Measurements from ENCODE around the gene CDK14. TPM values are rescaled to one million over a fixed set of nuclear protein-coding genes. Genes with fewer than 3 reads are reported as not detected.

CDK14 gene
- total and polyA plus RNA-seq, 2 donors (not counting 1 experiment from before 2014, with no cell fraction given), result 42.1 to 167 TPM

DNA sequence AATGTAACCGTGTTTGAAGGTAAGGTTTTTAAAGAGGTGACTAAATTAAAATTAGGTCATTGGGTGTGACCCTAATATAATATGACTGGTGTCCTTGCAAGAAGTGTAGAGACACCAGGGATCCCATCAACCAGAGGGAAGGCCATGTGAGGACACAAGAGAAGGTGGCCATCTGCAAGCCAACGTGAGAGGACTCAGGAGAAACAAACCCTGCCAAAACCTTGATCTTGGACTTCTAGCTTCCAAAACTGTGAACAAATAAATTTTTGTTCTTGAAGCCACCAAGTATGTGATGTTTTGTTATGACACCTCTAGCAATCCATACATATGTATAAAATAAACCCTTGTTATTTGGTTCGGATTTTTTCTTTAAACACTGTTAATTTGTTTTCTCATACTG, 144.3 kb downstream of the CDK14 start:
- H3K4me3 Mint-ChIP-seq, result peak overlapping the region; percentile 12
- TF ChIP-seq CTCF (IDR thresholded peaks at IDR 0.05) (no peak), EZH2 (IDR thresholded peaks at IDR 0.05; ENCODE audit: borderline replicate concordance, insufficient read depth, low read depth, low read length, poor library complexity, severe bottlenecking) (no peak)
- no peak for ATAC-seq (ENCODE audit: low read depth)
- Histone ChIP-seq H3K79me2 (ENCODE audit: control insufficient read depth, insufficient read depth, low read length) (peaks cover 86% of the 10 kb centered on the region), H3K27ac (ENCODE audit: low read length in 2 of 2) (peak overlapping the region; percentile 19 to 91), H3K9me3 (ENCODE audit: control extremely low read depth in 1 of 3, control insufficient read depth in 2 of 3, insufficient read depth in 1 of 3, low read length in 2 of 3) (peaks cover 0 to 8% (median 0%) of the 10 kb centered on the region in 3 donors), H2AFZ (ENCODE audit: insufficient read depth, low read depth, low read length, poor library complexity, severe bottlenecking) (no peak overlapping the region), H3K4me3 (ENCODE audit: control extremely low read depth in 1 of 5, extremely low read depth in 1 of 5, insufficient read depth in 1 of 5, low read depth in 2 of 5, low read length in 4 of 5) (no peak overlapping the region), H3K36me3 (replicated peaks in 1 of 2; ENCODE audit: control extremely low read depth in 1 of 2, control insufficient read depth in 1 of 2, extremely low read depth in 1 of 2, insufficient read depth in 2 of 2, low read length in 1 of 2) (peaks cover 3 to 7% of the 10 kb centered on the region in 2 experiments), H3K9ac (ENCODE audit: low read length) (no peak overlapping the region), H3K4me1 (ENCODE audit: control insufficient read depth in 2 of 2, insufficient read depth in 2 of 2, low read length in 2 of 2) (peaks cover 50 to 57% of the 10 kb centered on the region in 2 donors), H4K20me1 (ENCODE audit: control insufficient read depth, insufficient read depth, low read length, poor library complexity, severe bottlenecking) (no peaks in the 10 kb centered on the region), H3K4me2 (replicated peaks; ENCODE audit: low read depth, low read length, poor library complexity, severe bottlenecking) (peak overlapping the region; percentile 27), H3K27me3 (replicated peaks in 1 of 4; ENCODE audit: control extremely low read depth in 1 of 4, control insufficient read depth in 3 of 4, insufficient read depth in 4 of 4, low read length in 3 of 4) (no peaks in the 10 kb centered on the region)
- peak overlapping the region; percentile 70 for H3K27ac Mint-ChIP-seq
- no peaks in the 10 kb centered on the region for H3K27me3 Mint-ChIP-seq
- no peak for DNase-seq
- intact Hi-C loops (cut with micrococcal nuclease), result no loop called here
- peaks cover 52% of the 10 kb centered on the region for H3K4me1 Mint-ChIP-seq
- H3K9me3 Mint-ChIP-seq (ENCODE audit: insufficient read depth), result no peaks in the 10 kb centered on the region
- ChIA-PET POLR2A (no interaction called here), CTCF (no interaction called here)
- 83% methylated on average over 2 of the region's 3 CpGs for WGBS (ENCODE audit: insufficient coverage)

DNA sequence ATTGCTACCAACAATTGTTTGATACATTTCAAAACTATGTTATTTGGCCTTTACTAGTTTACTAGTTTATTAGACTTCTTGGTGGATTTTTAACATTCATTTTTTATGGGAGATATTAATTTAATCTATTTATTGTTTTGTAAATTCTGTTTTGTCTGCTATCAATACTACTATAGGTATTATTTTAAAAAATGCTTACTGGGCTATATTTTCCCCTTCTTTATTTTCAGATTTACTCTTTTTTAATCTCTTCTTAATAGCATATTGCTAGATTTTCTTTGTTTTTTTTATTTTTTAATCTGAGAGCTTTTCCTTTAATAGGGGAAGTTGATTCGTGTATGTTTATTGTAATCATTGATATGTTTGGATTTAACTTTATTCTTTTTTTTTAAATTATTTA, 147.5 kb downstream of the CDK14 start:
- H3K4me3 ChIP-seq (ENCODE audit: control extremely low read depth in 1 of 5, extremely low read depth in 1 of 5, insufficient read depth in 1 of 5, low read depth in 2 of 5, low read length in 4 of 5), result no peak overlapping the region
- H3K4me2 ChIP-seq (replicated peaks; ENCODE audit: low read depth, low read length, poor library complexity, severe bottlenecking), result no peak overlapping the region
- intact Hi-C loops (cut with micrococcal nuclease), result no loop called here
- no peak overlapping the region for H3K9ac ChIP-seq (ENCODE audit: low read length)
- no peak for DNase-seq
- Mint-ChIP-seq H3K4me3 (no peak overlapping the region), H3K27ac (no peak overlapping the region), H3K9me3 (ENCODE audit: insufficient read depth) (no peaks in the 10 kb centered on the region), H3K4me1 (peaks cover 46% of the 10 kb centered on the region), H3K27me3 (no peaks in the 10 kb centered on the region)
- no peaks in the 10 kb centered on the region for H4K20me1 ChIP-seq (ENCODE audit: control insufficient read depth, insufficient read depth, low read length, poor library complexity, severe bottlenecking)
- ChIA-PET POLR2A (no interaction called here), CTCF (no interaction called here)
- H3K4me1 ChIP-seq (ENCODE audit: control insufficient read depth in 2 of 2, insufficient read depth in 2 of 2, low read length in 2 of 2), result peaks cover 19 to 26% of the 10 kb centered on the region in 2 donors
- H2AFZ ChIP-seq (ENCODE audit: insufficient read depth, low read depth, low read length, poor library complexity, severe bottlenecking), result no peak overlapping the region
- no CpG with 5 or more reads among the region's 1 CpG for WGBS (ENCODE audit: insufficient coverage)
- no peak for ATAC-seq (ENCODE audit: low read depth)
- TF ChIP-seq CTCF (IDR thresholded peaks at IDR 0.05) (no peak), EZH2 (IDR thresholded peaks at IDR 0.05; ENCODE audit: borderline replicate concordance, insufficient read depth, low read depth, low read length, poor library complexity, severe bottlenecking) (no peak)
- no peak overlapping the region for H3K27ac ChIP-seq (ENCODE audit: low read length in 2 of 2)
- H3K79me2 ChIP-seq (ENCODE audit: control insufficient read depth, insufficient read depth, low read length), result peaks cover 85% of the 10 kb centered on the region
- H3K36me3 ChIP-seq (replicated peaks in 1 of 2; ENCODE audit: control extremely low read depth in 1 of 2, control insufficient read depth in 1 of 2, extremely low read depth in 1 of 2, insufficient read depth in 2 of 2, low read length in 1 of 2), result peaks cover 1 to 2% of the 10 kb centered on the region in 2 experiments
- H3K9me3 ChIP-seq (ENCODE audit: control extremely low read depth in 1 of 3, control insufficient read depth in 2 of 3, insufficient read depth in 1 of 3, low read length in 2 of 3), result no peaks in the 10 kb centered on the region
- no peaks in the 10 kb centered on the region for H3K27me3 ChIP-seq (replicated peaks in 1 of 4; ENCODE audit: control extremely low read depth in 1 of 4, control insufficient read depth in 3 of 4, insufficient read depth in 4 of 4, low read length in 3 of 4)
